Kidney glomerular epithelial cell (primary cell): Measurements from ENCODE around the gene CIRBP.

Experiments used
- DNase-seq: peaks from one replicate; lab custom pipeline; 2025; lab: John Stamatoyannopoulos, UW

CIRBP gene

GRCh38 chr19:1267477-1268225, 1.5 kb upstream of the CIRBP start:
- no peak for DNase-seq

GRCh38 chr19:1268226-1269064, 687 bp upstream of the CIRBP start:
- DNase-seq: no peak

- peak; percentile 74 for DNase-seq
These were observed 513 bp downstream of the CIRBP start for GRCh38 chr19:1269478-1270212.

- no peak for DNase-seq
These were observed 1.2 kb downstream of the CIRBP start for GRCh38 chr19:1270213-1270853.

GRCh38 chr19:1270854-1271527, 1.9 kb downstream of the CIRBP start:
- no peak for DNase-seq

GRCh38 chr19:1271528-1272422, 2.6 kb downstream of the CIRBP start:
- no peak for DNase-seq

GRCh38 chr19:1272423-1273262, 3.5 kb downstream of the CIRBP start:
- no peak for DNase-seq

- no peak for DNase-seq
These were observed 4.3 kb downstream of the CIRBP start for GRCh38 chr19:1273263-1274041.

- no peak for DNase-seq
These were observed 5.1 kb downstream of the CIRBP start for GRCh38 chr19:1274081-1274851.

- no peak for DNase-seq
These were observed 5.7 kb downstream of the CIRBP start for GRCh38 chr19:1274852-1275259.

- DNase-seq: peak; percentile 84
These were observed 6.3 kb downstream of the CIRBP start, which contains the start of gene FAM174C for GRCh38 chr19:1275260-1275975. FAM174C (plus strand) TSS chr19:1275530; CDS start chr19:1275550, 20 bp downstream.

GRCh38 chr19:1275976-1276627, 7.0 kb downstream of the CIRBP start:
- no peak for DNase-seq

GRCh38 chr19:1276628-1277022, 7.5 kb downstream of the CIRBP start:
- no peak for DNase-seq

- DNase-seq: no peak
These were observed 7.9 kb downstream of the CIRBP start for GRCh38 chr19:1277061-1277460.

GRCh38 chr19:1278074-1278473, 8.9 kb downstream of the CIRBP start:
- no peak for DNase-seq
